K562 (cell line): Measurements from ENCODE around the gene SLC12A3. TPM values are rescaled to one million over a fixed set of nuclear protein-coding genes. Genes with fewer than 3 reads are reported as not detected.

Experiments
- ATAC-seq: fragments of 200-7000 bp; cut with Tn5 transposase; 3 replicates; pipeline ENCODE4 v1.9.1; 2020; ENCODE audit warnings: moderate library complexity
- BruUV-seq: library from RNA; stranded (reverse); fragments of 400-500 nt; replicated peaks from 2 replicates; lab custom pipeline; 2021; lab: Mats Ljungman, UMichigan
- CTCF ChIA-PET: fragments of 300-600 bp; formaldehyde crosslinking; extraction: SDS; loops from one replicate; lab custom pipeline; 2021; ENCODE audit warnings: low intra/inter-chr PET ratio; lab: Yijun Ruan, JAX
- POLR2A ChIA-PET: fragments of 300-600, 350-650 bp; sonication (Branson Sonifier 250); formaldehyde crosslinking; extraction: SDS; loops from one replicate; lab custom pipeline; 2021; ENCODE audit warnings: antibody characterized with exemption, inconsistent platforms; lab: Yijun Ruan, JAX
- DNase-seq, 4 experiments: peaks; one replicate each; pipeline versions ENCODE4 v3.0.0 to v3.0.0-alpha.2; 2011 to 2018; ENCODE audit warnings: low spot score in 3 of 4, mixed read lengths in 3 of 4; ENCODE audit errors: extremely low read depth in 1 of 4
- FAIRE-seq: peaks from 2 replicates; lab custom pipeline; 2011; peaks lifted over from hg19 to GRCh38; lab: Jason Lieb, UNC
- H2AFZ ChIP-seq: 2 replicates; pipeline ENCODE4 v1.6.0; 2011; ENCODE audit warnings: low read depth, low read length, control low read depth, inconsistent platforms
- H3K27ac ChIP-seq: fragments of 200-600 bp; 3 replicates; pipeline ENCODE4 v1.8.0; 2011; ENCODE audit warnings: low read depth, mild to moderate bottlenecking, control low read depth, inconsistent platforms, low read length, moderate library complexity, mixed read lengths; ENCODE audit errors: extremely low read depth
- H3K27me3 ChIP-seq, 2 experiments: fragments of 300-600 bp in 1 of 2; 2 replicates in 1 of 2; 3 replicates in 1 of 2; pipeline versions ENCODE4 v1.6.0 to v1.8.0; 2011; ENCODE audit warnings: inconsistent platforms in 2 of 2, low read length in 2 of 2, mild to moderate bottlenecking in 1 of 2, mixed read lengths in 1 of 2, moderate library complexity in 1 of 2; ENCODE audit not compliant: control insufficient read depth in 2 of 2, insufficient read depth in 2 of 2
- H3K36me3 ChIP-seq: fragments of 300-600 bp; 3 replicates; pipeline ENCODE4 v1.8.0; 2011; ENCODE audit warnings: mild to moderate bottlenecking, low read length, inconsistent platforms; ENCODE audit not compliant: control insufficient read depth, insufficient read depth
- H3K4me1 ChIP-seq, 2 experiments: fragments of 200-600 bp in 1 of 2; replicated peaks in 1 of 2; 2 replicates in 1 of 2; 3 replicates in 1 of 2; pipeline versions ENCODE4 v1.5.1 to v1.8.0; 2011; ENCODE audit warnings: inconsistent platforms in 2 of 2, low read length in 2 of 2, mild to moderate bottlenecking in 1 of 2, mixed read lengths in 1 of 2, moderate library complexity in 1 of 2; ENCODE audit not compliant: control insufficient read depth in 2 of 2, insufficient read depth in 2 of 2
- H3K4me2 ChIP-seq: 2 replicates; pipeline ENCODE4 v1.6.1; 2011; ENCODE audit warnings: low read length, control low read depth, inconsistent platforms, mixed read lengths; ENCODE audit not compliant: insufficient read depth
- H3K4me3 ChIP-seq: fragments of 200-600 bp; sonication (generic), shearing (Covaris generic); 2 replicates; pipeline ENCODE4 v1.5.1; 2016; ENCODE audit warnings: control low read depth, inconsistent platforms
- H3K79me2 ChIP-seq: fragments of 200-600 bp; 3 replicates; pipeline ENCODE4 v1.8.0; 2011; ENCODE audit warnings: low read length, inconsistent platforms; ENCODE audit not compliant: control insufficient read depth, insufficient read depth
- H3K9ac ChIP-seq, 2 experiments: 2 replicates each; pipeline versions ENCODE4 v1.6.0 to v1.6.1; 2011; ENCODE audit warnings: low read depth in 2 of 2, low read length in 2 of 2, control low read depth in 1 of 2, inconsistent platforms in 1 of 2, mild to moderate bottlenecking in 1 of 2, mixed read lengths in 1 of 2; ENCODE audit not compliant: insufficient read depth in 1 of 2
- H3K9me1 ChIP-seq: one replicate; pipeline ENCODE4 v1.6.0; 2011; ENCODE audit warnings: inconsistent platforms, mild to moderate bottlenecking, low read length, moderate library complexity; ENCODE audit not compliant: control insufficient read depth, insufficient read depth
- H3K9me3 ChIP-seq: replicated peaks from 2 replicates; pipeline ENCODE4 v1.5.1; 2011; ENCODE audit warnings: low read depth, low read length, inconsistent platforms; ENCODE audit not compliant: control insufficient read depth, insufficient read depth
- H4K20me1 ChIP-seq: replicated peaks from 2 replicates; pipeline ENCODE4 v1.6.1; 2011; ENCODE audit warnings: low read length, inconsistent platforms, mixed read lengths; ENCODE audit not compliant: control insufficient read depth, insufficient read depth
- ARID2 ChIP-seq: fragments of 450-650 bp; IDR thresholded peaks from 2 replicates; pipeline ENCODE4 v1.6.1; 2017; ENCODE audit warnings: antibody characterized with exemption, mild to moderate bottlenecking
- ASH1L ChIP-seq: fragments of 450-650 bp; IDR thresholded peaks from 2 replicates; pipeline ENCODE4 v1.6.1; 2018; ENCODE audit warnings: borderline replicate concordance, mild to moderate bottlenecking, low read depth; ENCODE audit not compliant: partially characterized antibody
- ATF7 ChIP-seq: fragments of 450-650 bp; IDR thresholded peaks from 2 replicates; pipeline ENCODE4 v1.7.1; 2014; ENCODE audit warnings: mild to moderate bottlenecking, moderate library complexity
- CC2D1A ChIP-seq: fragments of 450-650 bp; IDR thresholded peaks from 2 replicates; pipeline ENCODE4 v1.6.1; 2017; ENCODE audit warnings: mild to moderate bottlenecking
- CREM ChIP-seq: IDR thresholded peaks from 2 replicates; pipeline ENCODE4 v1.6.1; 2014; ENCODE audit warnings: antibody characterized with exemption, low read depth
- CTBP1 ChIP-seq: fragments of 450-650 bp; IDR thresholded peaks from 2 replicates; pipeline ENCODE4 v1.6.1; 2016; ENCODE audit warnings: borderline replicate concordance
- FOXA1 ChIP-seq: fragments of 450-650 bp; IDR thresholded peaks from 2 replicates; pipeline ENCODE4 v1.6.1; 2016; ENCODE audit warnings: mild to moderate bottlenecking, borderline replicate concordance
- GABPB1 ChIP-seq: sonication (generic); formaldehyde crosslinking; IDR thresholded peaks from 2 replicates; pipeline ENCODE4 v1.8.0; 2022; ENCODE audit warnings: mild to moderate bottlenecking, missing genetic modification reagents
- NFIX ChIP-seq: fragments of 250-450 bp; sonication (Bioruptor Pico); IDR thresholded peaks from 2 replicates; pipeline ENCODE4 v1.4.0; 2020; ENCODE audit warnings: low read depth, mild to moderate bottlenecking, moderate library complexity
- NR4A1 ChIP-seq, 2 experiments: fragments of 250-450 bp in 1 of 2; fragments of 450-650 bp in 1 of 2; sonication (Bioruptor Pico) in 1 of 2; IDR thresholded peaks; 2 replicates each; pipeline versions ENCODE4 v1.4.0 to v1.6.1; 2016 to 2020; ENCODE audit warnings: mild to moderate bottlenecking in 2 of 2, missing compliant biosample characterization in 1 of 2, missing genetic modification characterization in 1 of 2, moderate library complexity in 1 of 2
- RAD21 ChIP-seq, 2 experiments: fragments of 250-450 bp in 1 of 2; fragments of 450-650 bp in 1 of 2; sonication (Bioruptor Pico) in 1 of 2; formaldehyde crosslinking in 1 of 2; IDR thresholded peaks in 1 of 2; conservative IDR thresholded peaks in 1 of 2; 2 replicates each; pipeline versions ENCODE4 v1.4.0 to v1.8.0; 2020 to 2022; ENCODE audit warnings: mild to moderate bottlenecking in 2 of 2, moderate library complexity in 1 of 2
- RCOR1 ChIP-seq, 2 experiments: IDR thresholded peaks; 2 replicates each; pipeline ENCODE4 v1.6.1; 2012; ENCODE audit warnings: low read depth in 2 of 2, low read length in 2 of 2, borderline replicate concordance in 1 of 2, improper control_type of control experiment in 1 of 2
- SRF ChIP-seq, 2 experiments: fragments of 250-450, 450-650 bp in 1 of 2; sonication (Bioruptor Pico) in 1 of 2; sonication (generic) in 1 of 2; formaldehyde crosslinking; IDR thresholded peaks; 2 replicates each; pipeline versions ENCODE4 v1.5.0 to v1.5.1; 2020 to 2022; ENCODE audit warnings: mild to moderate bottlenecking in 1 of 2, missing genetic modification reagents in 1 of 2
- UBTF ChIP-seq, 2 experiments: IDR thresholded peaks; 2 replicates each; pipeline ENCODE4 v1.6.1; 2012; ENCODE audit warnings: improper control_type of control experiment in 2 of 2, low read depth in 2 of 2, low read length in 2 of 2, borderline replicate concordance in 1 of 2
- ZNF184 ChIP-seq: sonication (generic); formaldehyde crosslinking; IDR thresholded peaks from 2 replicates; pipeline ENCODE4 v1.5.0; 2020; ENCODE audit warnings: missing genetic modification reagents
- ZNF785 ChIP-seq: fragments of 250-450 bp; sonication (Bioruptor Pico); IDR thresholded peaks from 2 replicates; pipeline ENCODE4 v1.4.0; 2020; ENCODE audit warnings: mild to moderate bottlenecking
- WGBS: fragments of 100-300 bp; shearing (Covaris generic); methylation state at CpG from one replicate; pipeline ENCODE4 v1.1.6; 2016; ENCODE audit warnings: low coverage, mixed read lengths; ENCODE audit not compliant: insufficient coverage; ENCODE audit errors: missing lambda C conversion rate; 5-methylcytosine and 5-hydroxymethylcytosine counted together
- in situ Hi-C: fragments of 300-500 bp; cut with MboI; formaldehyde crosslinking; loops from 4 replicates; pipeline ENCODE4 v1.15.0; 2018; ENCODE audit warnings: inconsistent platforms, mixed read lengths
- intact Hi-C: fragments of 100-400 bp; cut with micrococcal nuclease; formaldehyde crosslinking; loops from 2 replicates; pipeline ENCODE4 v1.14.2; 2022
- polyA plus RNA-seq, 8 experiments: library from polyadenylated mRNA; depleted of rRNA in 4 of 8; stranded (reverse) in 5 of 8; unstranded in 3 of 8; fragments of >200 nt; fragmentation: Nextera tagmentation in 2 of 8; fragmentation: Illumina TruSeq in 1 of 8; extraction: Ambion mirVana in 2 of 8; extraction: Trizol in 1 of 8; gene quantifications; 2 replicates each; pipeline versions ENCODE4 v1.2.1 to v1.2.3, GENCODE V29; 2011 to 2014; ENCODE audit warnings: inconsistent platforms in 1 of 8, missing spikeins in 1 of 8
- total RNA-seq, 7 experiments: library from RNA; depleted of rRNA in 6 of 7; stranded (reverse); fragments of >200 nt in 6 of 7; fragmentation: Illumina TruSeq in 2 of 7; extraction: Trizol in 2 of 7; gene quantifications; 2 replicates each; pipeline versions ENCODE4 v1.2.1 to v1.2.3, GENCODE V29; 2011 to 2021; ENCODE audit warnings: low replicate concordance in 1 of 7

Gene SLC12A3
- total and polyA plus RNA-seq, 9 of the 15 experiments (the other 6 are each of a cell fraction or from before 2014, with no cell fraction given): not detected

- Histone ChIP-seq H2AFZ (no peak overlapping the region), H3K4me1 (no peaks in the 10 kb centered on the region), H4K20me1 (no peaks in the 10 kb centered on the region), H3K4me3 (no peak overlapping the region), H3K9me3 (0 out of 2 replicates have a peak, but pooled peaks cover 1% of the 10 kb centered on the region), H3K79me2 (no peaks in the 10 kb centered on the region), H3K4me2 (no peak overlapping the region), H3K27ac (no peak overlapping the region), H3K27me3 (no peaks in the 10 kb centered on the region; a peak in 1 of 5 replicates), H3K9ac (peak overlapping the region in 1 of 2 experiments; percentile 48; a peak in 1 of 4 replicates), H3K9me1 (no peaks in the 10 kb centered on the region), H3K36me3 (no peaks in the 10 kb centered on the region)
- in situ Hi-C loops: loop anchor here (5.0 kb wide), 1 partner anchor 84 kb away; the partner anchor contains the start of gene SLC12A3
- FAIRE-seq: peak; percentile 66
- ChIA-PET POLR2A (interaction anchor here (0.9 to 1.6 kb wide), 5 partner anchors 10 to 19 kb away, joined by 3 to 6 read pairs (median 3); no protein-coding TSS in a partner anchor), CTCF (interaction anchor here (0.9 to 1.9 kb wide), 2 partner anchors 28 to 84 kb away, joined by 4 to 16 read pairs; no protein-coding TSS in a partner anchor)
- ATAC-seq: peak; percentile 92
- DNase-seq: peak; percentile 45 to 71 (median 60)
- intact Hi-C loops: loop anchor here (1.0 kb wide), 1 partner anchor 84 kb away; no protein-coding TSS in a partner anchor
- no TSS peak for BruUV-seq
- 16% methylated on average over 15 of the region's 15 CpGs for WGBS
- TF ChIP-seq RCOR1 (IDR thresholded peaks at IDR 0.05; ENCODE audit: borderline replicate concordance in 1 of 2, low read depth in 2 of 2, low read length in 2 of 2) (peak in 1 of 2 experiments; percentile 35; a peak in 1 of 4 replicates), ATF7 (0 out of 2 replicates have a peak, but pooled peaks have one; percentile 25), ZNF785 (CRISPR knock-in tag) (no peak), ASH1L (no peak), CC2D1A (0 out of 2 replicates have a peak, but pooled peaks have one; percentile 13), NR4A1 (CRISPR knock-in tag; IDR thresholded peaks at IDR 0.05) (no peak), NR4A1 (tag; IDR thresholded peaks at IDR 0.05) (no peak), ARID2 (0 out of 2 replicates have a peak, but pooled peaks have one; percentile 24), CTBP1 (peak; percentile 60; the same call in 1 of the 2 replicates), UBTF (IDR thresholded peaks at IDR 0.05; ENCODE audit: borderline replicate concordance in 1 of 2, low read depth in 2 of 2, low read length in 2 of 2) (0 out of 4 replicates have a peak, but pooled peaks of 1 of the 2 experiments have one; percentile 26), CREM (peak; percentile 38; the same call in 1 of the 2 replicates), NFIX (no peak), ZNF184 (no peak), RAD21 (CRISPR knock-in tag; conservative IDR thresholded peaks at IDR 0.05 in 1 of 2, IDR thresholded peaks at IDR 0.05 in 1 of 2) (peak; percentile 64 to 86), SRF (CRISPR knock-in tag; IDR thresholded peaks at IDR 0.05) (peak in 1 of 2 experiments; percentile 55; a peak in 1 of 4 replicates), FOXA1 (no peak), GABPB1 (CRISPR knock-in tag) (peak; percentile 30; the same call in 1 of the 2 replicates)
Measured at GRCh38 chr16:56950881-56951771, 86.1 kb downstream of the SLC12A3 start.
